Measurements from ENCODE around the gene CRIP1. TPM values are rescaled to one million over a fixed set of nuclear protein-coding genes. Genes with fewer than 3 reads are reported as not detected.

The CRIP1 gene
- total RNA-seq, 2 experiments from 2014 or later = 390 to 397 TPM

GRCh38 chr14:105525326-105525725 lies 38.6 kb downstream of the CRIP1 start:
- ChIA-PET POLR2A (no interaction called here), CTCF (no interaction called here)
- Mint-ChIP-seq H3K36me3 (no peaks in the 10 kb centered on the region), H3K27me3 (peaks cover 4% of the 10 kb centered on the region), H3K27ac (no peak overlapping the region), H3K4me3 (no peak overlapping the region), H3K9me3 (no peaks in the 10 kb centered on the region), H3K4me1 (ENCODE audit: low read depth) (peaks cover 16% of the 10 kb centered on the region)
- intact Hi-C loops (cut with micrococcal nuclease) = loop anchor here (10.0 kb wide), 1 partner anchor 51 kb away; the partner anchor contains the start of gene CRIP2
- no peak for DNase-seq

GRCh38 chr14:105525861-105526775 lies 39.4 kb downstream of the CRIP1 start, which contains the start of gene TMEM121:
TSS of gene TMEM121 (plus strand) at chr14:105526583. CDS start at chr14:105528835, 2,252 bp downstream.
- POLR2A ChIA-PET = no interaction called here

GRCh38 chr14:105526776-105527380 lies 40.2 kb downstream of the CRIP1 start:
- Mint-ChIP-seq H3K4me3 (peak overlapping the region; percentile 75), H3K4me1 (ENCODE audit: low read depth) (peaks cover 20% of the 10 kb centered on the region), H3K36me3 (no peaks in the 10 kb centered on the region), H3K27ac (peak overlapping the region; percentile 23), H3K27me3 (peaks cover 2% of the 10 kb centered on the region), H3K9me3 (no peaks in the 10 kb centered on the region)
- CTCF ChIA-PET = no interaction called here
- intact Hi-C loops (cut with micrococcal nuclease) = loop anchor here (10.0 kb wide), 1 partner anchor 52 kb away; the partner anchor contains the start of gene CRIP2
- POLR2A ChIA-PET = interaction anchor here (1.2 kb wide), 1 partner anchor 37 kb away, joined by 4 read pairs; no protein-coding TSS in a partner anchor
- peak; percentile 26 for DNase-seq

More at GRCh38 chr14:105525861-105526775, 39.4 kb downstream of the CRIP1 start, which contains the start of gene TMEM121:
- Mint-ChIP-seq H3K27me3 (peaks cover 2% of the 10 kb centered on the region), H3K27ac (peak within 1 kb of the TSS; percentile 23), H3K36me3 (no peaks in the 10 kb centered on the region), H3K4me1 (ENCODE audit: low read depth) (peaks cover 20% of the 10 kb centered on the region), H3K9me3 (no peaks in the 10 kb centered on the region), H3K4me3 (peak within 1 kb of the TSS; percentile 75)
- DNase-seq = peak; percentile 51
- intact Hi-C loops (cut with micrococcal nuclease) = loop anchor here (10.0 kb wide), 1 partner anchor 51 kb away; the partner anchor contains the start of gene CRIP2
- CTCF ChIA-PET = no interaction called here

- ChIA-PET CTCF (no interaction called here), POLR2A (interaction anchor here (1.2 kb wide), 1 partner anchor 38 kb away, joined by 4 read pairs; no protein-coding TSS in a partner anchor)
- peak overlapping the region; percentile 42 for H3K27ac Mint-ChIP-seq
- H3K4me3 Mint-ChIP-seq = peak overlapping the region; percentile 75
- no peak for DNase-seq
- H3K9me3 Mint-ChIP-seq = no peaks in the 10 kb centered on the region
- H3K27me3 Mint-ChIP-seq = peaks cover 2% of the 10 kb centered on the region
- H3K4me1 Mint-ChIP-seq (ENCODE audit: low read depth) = peaks cover 20% of the 10 kb centered on the region
- no peaks in the 10 kb centered on the region for H3K36me3 Mint-ChIP-seq
- intact Hi-C loops (cut with micrococcal nuclease) = loop anchor here (10.0 kb wide), 1 partner anchor 53 kb away; the partner anchor contains the start of gene CRIP2
These were observed 40.7 kb downstream of the CRIP1 start for GRCh38 chr14:105527381-105527825.

DNA sequence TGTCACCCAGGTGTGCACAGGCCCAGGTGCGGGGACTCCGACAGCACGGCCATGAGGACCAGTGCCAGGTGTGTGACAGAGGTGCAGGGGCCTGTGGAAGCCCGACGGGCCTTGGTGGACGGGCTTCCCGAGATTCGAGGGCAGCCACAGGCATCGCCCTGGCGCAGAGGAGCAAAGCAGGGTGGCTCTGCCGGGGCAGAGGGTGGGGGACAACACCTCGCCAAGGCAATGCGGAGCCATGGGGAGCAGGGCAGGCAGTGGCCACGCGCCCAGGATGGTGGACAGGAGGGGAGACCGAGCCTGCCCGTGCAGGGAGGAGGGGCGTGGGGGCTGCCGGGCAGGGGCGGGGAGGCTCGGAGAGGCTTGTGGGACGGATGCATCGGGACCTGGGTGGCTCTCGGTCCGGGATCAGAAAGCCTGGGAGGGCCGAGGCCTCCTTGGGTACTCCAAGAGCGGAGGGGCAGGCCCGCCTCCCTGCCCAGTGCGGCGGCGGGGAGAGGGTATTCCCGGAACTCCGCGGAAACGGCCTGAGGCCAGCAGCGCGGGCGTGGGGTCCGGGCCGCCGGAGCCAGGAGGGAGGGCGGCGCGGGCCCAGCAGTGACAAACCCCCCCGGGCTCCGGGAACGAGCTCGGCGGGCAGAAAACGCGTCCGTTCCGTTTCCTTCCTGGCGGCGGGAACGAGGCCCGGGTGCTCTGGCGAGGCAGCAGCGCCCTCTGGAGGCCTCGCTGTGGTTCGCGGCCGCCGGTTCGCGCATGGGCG lies 41.3 kb downstream of the CRIP1 start:
- ChIA-PET CTCF (interaction anchor here (0.6 to 2.1 kb wide), 13 partner anchors 10 to 157 kb away, joined by 3 to 26 read pairs (median 5); partner anchors contain the start of gene MTA1), POLR2A (interaction anchor here (0.7 to 1.3 kb wide), 3 partner anchors 36 to 47 kb away, joined by 4 to 6 read pairs (median 4); no protein-coding TSS in a partner anchor)
- Mint-ChIP-seq H3K9me3 (no peaks in the 10 kb centered on the region), H3K4me3 (peak overlapping the region; percentile 75), H3K27me3 (peaks cover 2% of the 10 kb centered on the region), H3K4me1 (ENCODE audit: low read depth) (peaks cover 20% of the 10 kb centered on the region), H3K27ac (peak overlapping the region; percentile 42), H3K36me3 (no peaks in the 10 kb centered on the region)
- peak; percentile 86 for DNase-seq
- intact Hi-C loops (cut with micrococcal nuclease) = loop anchor here (2.0 to 10.0 kb wide), 2 partner anchors 53 to 157 kb away; partner anchors contain the start of gene CRIP2

- H3K4me3 Mint-ChIP-seq = peak overlapping the region; percentile 79
- H3K36me3 Mint-ChIP-seq = no peaks in the 10 kb centered on the region
- peaks cover 20% of the 10 kb centered on the region for H3K4me1 Mint-ChIP-seq (ENCODE audit: low read depth)
- ChIA-PET POLR2A (interaction anchor here (0.6 to 1.3 kb wide), 5 partner anchors 37 to 158 kb away, joined by 3 to 6 read pairs (median 4); no protein-coding TSS in a partner anchor), CTCF (interaction anchor here (0.7 to 2.1 kb wide), 12 partner anchors 9 to 158 kb away, joined by 3 to 26 read pairs (median 5); partner anchors contain the start of gene MTA1)
- peak; percentile 59 for DNase-seq
- H3K27me3 Mint-ChIP-seq = peaks cover 2% of the 10 kb centered on the region
- H3K9me3 Mint-ChIP-seq = no peaks in the 10 kb centered on the region
- intact Hi-C loops (cut with micrococcal nuclease) = loop anchor here (1.0 to 10.0 kb wide), 3 partner anchors 37 to 158 kb away; partner anchors contain the start of genes CRIP2 and TEDC1
- peak overlapping the region; percentile 86 for H3K27ac Mint-ChIP-seq
These were observed 42.1 kb downstream of the CRIP1 start for GRCh38 chr14:105528586-105529318.

DNA sequence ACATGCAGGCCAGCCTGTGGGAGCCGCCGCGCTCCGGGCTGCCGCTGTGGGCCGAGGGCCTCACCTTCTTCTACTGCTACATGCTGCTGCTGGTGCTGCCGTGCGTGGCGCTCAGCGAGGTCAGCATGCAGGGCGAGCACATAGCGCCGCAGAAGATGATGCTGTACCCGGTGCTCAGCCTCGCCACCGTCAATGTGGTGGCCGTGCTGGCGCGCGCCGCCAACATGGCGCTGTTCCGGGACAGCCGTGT lies 42.6 kb downstream of the CRIP1 start:
- Mint-ChIP-seq H3K4me3 (peak overlapping the region; percentile 79), H3K4me1 (ENCODE audit: low read depth) (peaks cover 20% of the 10 kb centered on the region), H3K36me3 (no peaks in the 10 kb centered on the region), H3K9me3 (no peaks in the 10 kb centered on the region), H3K27ac (peak overlapping the region; percentile 86), H3K27me3 (peaks cover 2% of the 10 kb centered on the region)
- CTCF ChIA-PET = interaction anchor here (1.6 to 2.1 kb wide), 5 partner anchors 9 to 158 kb away, joined by 5 to 26 read pairs (median 16); no protein-coding TSS in a partner anchor
- DNase-seq = no peak
- POLR2A ChIA-PET = interaction anchor here (1.0 kb wide), 1 partner anchor 39 kb away, joined by 4 read pairs; no protein-coding TSS in a partner anchor
- intact Hi-C loops (cut with micrococcal nuclease) = loop anchor here (1.0 to 10.0 kb wide), 3 partner anchors 38 to 158 kb away; partner anchors contain the start of genes CRIP2 and TEDC1

DNA sequence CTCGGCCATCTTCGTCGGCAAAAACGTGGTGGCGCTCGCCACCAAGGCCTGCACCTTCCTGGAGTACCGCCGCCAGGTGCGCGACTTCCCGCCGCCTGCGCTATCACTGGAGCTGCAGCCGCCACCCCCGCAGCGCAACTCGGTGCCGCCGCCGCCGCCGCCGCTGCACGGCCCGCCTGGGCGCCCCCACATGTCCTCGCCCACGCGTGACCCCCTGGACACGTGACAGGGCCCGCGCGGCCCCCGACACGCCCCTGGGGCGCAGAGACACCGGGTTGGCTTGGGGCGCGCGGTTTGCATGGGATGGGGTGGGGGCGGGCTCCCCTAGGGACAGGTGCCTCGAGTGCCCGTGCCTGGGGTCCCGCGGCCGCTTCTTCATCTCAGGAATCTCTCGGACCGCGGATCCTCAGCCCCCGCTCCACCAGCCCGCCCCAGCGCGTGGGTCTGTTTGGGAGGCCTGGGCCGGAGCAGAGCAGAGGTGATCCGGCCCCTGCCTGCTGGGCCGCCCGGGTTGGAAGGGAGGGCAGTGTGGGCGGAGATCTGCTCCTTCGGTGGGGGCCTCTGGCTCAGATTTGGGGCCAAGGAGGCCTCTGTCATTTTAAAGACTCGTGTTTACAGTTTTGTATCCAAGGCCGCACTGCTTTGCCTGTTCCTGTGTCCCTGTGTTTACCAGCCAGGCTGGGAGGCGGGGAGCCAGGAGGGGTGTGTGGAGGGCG lies 43.0 kb downstream of the CRIP1 start:
- peak overlapping the region; percentile 79 for H3K4me3 Mint-ChIP-seq

GRCh38 chr14:105530285-105531087 lies 43.8 kb downstream of the CRIP1 start:
- Mint-ChIP-seq H3K4me3 (peak overlapping the region; percentile 74), H3K9me3 (no peaks in the 10 kb centered on the region), H3K27ac (peak overlapping the region; percentile 73), H3K4me1 (ENCODE audit: low read depth) (peaks cover 20% of the 10 kb centered on the region), H3K36me3 (no peaks in the 10 kb centered on the region), H3K27me3 (peaks cover 2% of the 10 kb centered on the region)
- intact Hi-C loops (cut with micrococcal nuclease) = no loop called here
- ChIA-PET CTCF (interaction anchor here (0.8 to 3.4 kb wide), 2 partner anchors 50 to 158 kb away, joined by 3 to 11 read pairs; no protein-coding TSS in a partner anchor), POLR2A (no interaction called here)
- DNase-seq = no peak

More for the DNA sequence above, 43.0 kb downstream of the CRIP1 start:
- no peaks in the 10 kb centered on the region for H3K36me3 Mint-ChIP-seq
- CTCF ChIA-PET = interaction anchor here (1.6 to 2.1 kb wide), 5 partner anchors 8 to 159 kb away, joined by 5 to 26 read pairs (median 16); no protein-coding TSS in a partner anchor
- DNase-seq = peak; percentile 63
- peaks cover 2% of the 10 kb centered on the region for H3K27me3 Mint-ChIP-seq
- peaks cover 20% of the 10 kb centered on the region for H3K4me1 Mint-ChIP-seq (ENCODE audit: low read depth)
- POLR2A ChIA-PET = interaction anchor here (1.0 kb wide), 1 partner anchor 40 kb away, joined by 4 read pairs; no protein-coding TSS in a partner anchor
- H3K9me3 Mint-ChIP-seq = no peaks in the 10 kb centered on the region
- intact Hi-C loops (cut with micrococcal nuclease) = loop anchor here (1.0 to 10.0 kb wide), 3 partner anchors 38 to 159 kb away; partner anchors contain the start of genes CRIP2 and TEDC1
- peak overlapping the region; percentile 86 for H3K27ac Mint-ChIP-seq
